ENCODE results near the gene WWC2. TPM values are rescaled to one million over a fixed set of nuclear protein-coding genes. Genes with fewer than 3 reads are reported as not detected.

Gene WWC2
- polyA plus RNA-seq, 1 experiment: 32.0 TPM

- DNase-seq (ENCODE audit: low read depth): no peak
- Histone ChIP-seq H3K27me3 (ENCODE audit: control insufficient read depth, insufficient read depth, low read length) (no peaks in the 10 kb centered on the region), H3K36me3 (ENCODE audit: control insufficient read depth, insufficient read depth, low read length) (no peaks in the 10 kb centered on the region), H3K4me3 (ENCODE audit: low read depth, low read length) (no peak overlapping the region)
- ChIA-PET POLR2A (no interaction called here), CTCF (no interaction called here)
- no peak for TF ChIP-seq CTCF (IDR thresholded peaks at IDR 0.05; ENCODE audit: insufficient read depth, low read depth, low read length)
Observed at GRCh38 chr4:183330841-183331240, 231.8 kb downstream of the WWC2 start.

- CTCF ChIA-PET: no interaction called here
Observed at GRCh38 chr4:183332447-183332846, 233.4 kb downstream of the WWC2 start.

GRCh38 chr4:183333202-183333601 lies 234.1 kb downstream of the WWC2 start:
- ChIA-PET POLR2A (no interaction called here), CTCF (no interaction called here)
- TF ChIP-seq CTCF (IDR thresholded peaks at IDR 0.05; ENCODE audit: insufficient read depth, low read depth, low read length): no peak
- H3K36me3 ChIP-seq (ENCODE audit: control insufficient read depth, insufficient read depth, low read length): no peaks in the 10 kb centered on the region
- no peak for DNase-seq (ENCODE audit: low read depth)
- no peak overlapping the region for H3K4me3 ChIP-seq (ENCODE audit: low read depth, low read length)
- H3K27me3 ChIP-seq (ENCODE audit: control insufficient read depth, insufficient read depth, low read length): no peaks in the 10 kb centered on the region

More at GRCh38 chr4:183332447-183332846, 233.4 kb downstream of the WWC2 start:
- Histone ChIP-seq H3K36me3 (ENCODE audit: control insufficient read depth, insufficient read depth, low read length) (no peaks in the 10 kb centered on the region), H3K4me3 (ENCODE audit: low read depth, low read length) (no peak overlapping the region), H3K27me3 (ENCODE audit: control insufficient read depth, insufficient read depth, low read length) (no peaks in the 10 kb centered on the region)
- DNase-seq (ENCODE audit: low read depth): no peak
- TF ChIP-seq CTCF (IDR thresholded peaks at IDR 0.05; ENCODE audit: insufficient read depth, low read depth, low read length): no peak
- POLR2A ChIA-PET: no interaction called here

GRCh38 chr4:183333983-183334382 lies 234.9 kb downstream of the WWC2 start:
- TF ChIP-seq CTCF (IDR thresholded peaks at IDR 0.05; ENCODE audit: insufficient read depth, low read depth, low read length): no peak
- CTCF ChIA-PET: no interaction called here
- no peak overlapping the region for H3K4me3 ChIP-seq (ENCODE audit: low read depth, low read length)
- H3K27me3 ChIP-seq (ENCODE audit: control insufficient read depth, insufficient read depth, low read length): no peaks in the 10 kb centered on the region
- H3K36me3 ChIP-seq (ENCODE audit: control insufficient read depth, insufficient read depth, low read length): no peaks in the 10 kb centered on the region
- no peak for DNase-seq (ENCODE audit: low read depth)
- POLR2A ChIA-PET: no interaction called here

GRCh38 chr4:183335369-183335940 lies 236.4 kb downstream of the WWC2 start:
- Histone ChIP-seq H3K27me3 (ENCODE audit: control insufficient read depth, insufficient read depth, low read length) (no peaks in the 10 kb centered on the region), H3K4me3 (ENCODE audit: low read depth, low read length) (no peak overlapping the region), H3K36me3 (ENCODE audit: control insufficient read depth, insufficient read depth, low read length) (no peaks in the 10 kb centered on the region)
- peak; percentile 79 for DNase-seq (ENCODE audit: low read depth)
- TF ChIP-seq CTCF (IDR thresholded peaks at IDR 0.05; ENCODE audit: insufficient read depth, low read depth, low read length): no peak
- POLR2A ChIA-PET: no interaction called here
- CTCF ChIA-PET: no interaction called here

Data from BJ (cell line).